MM.1S (cell line): ENCODE measurements around the gene VTI1B.

ENCODE experiments used
- EZH2 ChIP-seq: fragments of 300-600 bp; sonication (generic); optimal IDR thresholded peaks from 2 replicates; pipeline ENCODE3; 2017; ENCODE audit warnings: low read depth, mild to moderate bottlenecking, antibody characterized with exemption, low read length, mixed read lengths
- EZH2phosphoT487 ChIP-seq: fragments of 300-600 bp; sonication (generic); IDR thresholded peaks from 2 replicates; pipeline ENCODE4 v1.6.1; 2018; ENCODE audit warnings: antibody characterized with exemption, low read length
- TF ChIP-seq, protein P1 (sequence below): fragments of 300-600 bp; sonication (generic); IDR thresholded peaks from 2 replicates; pipeline ENCODE4 v1.5.1; 2016; ENCODE audit warnings: antibody characterized with exemption, low read length, mixed read lengths

GRCh38 chr14:67719866-67720265, 45.4 kb upstream of the VTI1B start:
- TF ChIP-seq, protein P1, sequence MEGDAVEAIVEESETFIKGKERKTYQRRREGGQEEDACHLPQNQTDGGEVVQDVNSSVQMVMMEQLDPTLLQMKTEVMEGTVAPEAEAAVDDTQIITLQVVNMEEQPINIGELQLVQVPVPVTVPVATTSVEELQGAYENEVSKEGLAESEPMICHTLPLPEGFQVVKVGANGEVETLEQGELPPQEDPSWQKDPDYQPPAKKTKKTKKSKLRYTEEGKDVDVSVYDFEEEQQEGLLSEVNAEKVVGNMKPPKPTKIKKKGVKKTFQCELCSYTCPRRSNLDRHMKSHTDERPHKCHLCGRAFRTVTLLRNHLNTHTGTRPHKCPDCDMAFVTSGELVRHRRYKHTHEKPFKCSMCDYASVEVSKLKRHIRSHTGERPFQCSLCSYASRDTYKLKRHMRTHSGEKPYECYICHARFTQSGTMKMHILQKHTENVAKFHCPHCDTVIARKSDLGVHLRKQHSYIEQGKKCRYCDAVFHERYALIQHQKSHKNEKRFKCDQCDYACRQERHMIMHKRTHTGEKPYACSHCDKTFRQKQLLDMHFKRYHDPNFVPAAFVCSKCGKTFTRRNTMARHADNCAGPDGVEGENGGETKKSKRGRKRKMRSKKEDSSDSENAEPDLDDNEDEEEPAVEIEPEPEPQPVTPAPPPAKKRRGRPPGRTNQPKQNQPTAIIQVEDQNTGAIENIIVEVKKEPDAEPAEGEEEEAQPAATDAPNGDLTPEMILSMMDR, result no peak
- TF ChIP-seq EZH2phosphoT487 (no peak), EZH2 (no peak)
